WTC11 (cell line): ENCODE results near the gene LSP1. TPM values are rescaled to one million over a fixed set of nuclear protein-coding genes. Genes with fewer than 3 reads are reported as not detected.
A peak's percentile ranks its signal among the peaks of the same experiment; 100 is the strongest.

ENCODE experiments used
- ATAC-seq: fragments of 200-7000 bp; cut with Tn5 transposase; 2 replicates; pipeline ENCODE4 v1.10.0; 2021; ENCODE audit warnings: mild to moderate bottlenecking, moderate library complexity
- CTCF ChIA-PET: fragments of 300-600 bp; sonication (Branson Sonifier 250); formaldehyde crosslinking; loops from one replicate; lab custom pipeline; 2021; ENCODE audit warnings: antibody characterized with exemption; lab: Charles Lee
- POLR2A ChIA-PET: fragments of 350-600 bp; sonication (Branson Sonifier 250); formaldehyde crosslinking; loops from one replicate; lab custom pipeline; 2021; ENCODE audit warnings: antibody characterized with exemption; lab: Charles Lee
- DNase-seq: peaks from one replicate; pipeline ENCODE4 v3.0.0; 2021; ENCODE audit warnings: low spot score
- H3K27ac Mint-ChIP-seq: 2 replicates; pipeline ENCODE4 v1.8.0; 2021; ENCODE audit warnings: mixed read lengths
- H3K27me3 Mint-ChIP-seq: 2 replicates; pipeline ENCODE4 v1.8.0; 2021; ENCODE audit warnings: low read depth, mild to moderate bottlenecking, moderate library complexity, mixed read lengths
- H3K36me3 Mint-ChIP-seq: 2 replicates; pipeline ENCODE4 v1.8.0; 2021; ENCODE audit warnings: mixed read lengths
- H3K4me1 Mint-ChIP-seq: 2 replicates; pipeline ENCODE4 v1.8.0; 2022; ENCODE audit warnings: mixed read lengths
- H3K4me3 Mint-ChIP-seq: 2 replicates; pipeline ENCODE4 v1.8.0; 2021; ENCODE audit warnings: mild to moderate bottlenecking, moderate library complexity, mixed read lengths
- H3K9me3 Mint-ChIP-seq: 2 replicates; pipeline ENCODE4 v1.8.0; 2021; ENCODE audit warnings: mixed read lengths
- ATF1 ChIP-seq: sonication (generic); formaldehyde crosslinking; IDR thresholded peaks from 2 replicates; pipeline ENCODE4 v1.8.1; 2023; ENCODE audit warnings: mild to moderate bottlenecking, moderate library complexity, missing genetic modification reagents
- CREB1 ChIP-seq: sonication (generic); formaldehyde crosslinking; IDR thresholded peaks from 2 replicates; pipeline ENCODE4 v1.8.0; 2023; ENCODE audit warnings: mild to moderate bottlenecking, missing genetic modification reagents
- FOXJ3 ChIP-seq: sonication (generic); formaldehyde crosslinking; IDR thresholded peaks from 2 replicates; pipeline ENCODE4 v1.9.0; 2021; ENCODE audit warnings: missing genetic modification reagents, mild to moderate bottlenecking, borderline replicate concordance
- GABPB1 ChIP-seq: sonication (generic); formaldehyde crosslinking; IDR thresholded peaks from 2 replicates; pipeline ENCODE4 v1.8.1; 2023; ENCODE audit warnings: mild to moderate bottlenecking, missing genetic modification reagents
- NR3C1 ChIP-seq: sonication (generic); formaldehyde crosslinking; conservative IDR thresholded peaks from 2 replicates; pipeline ENCODE4 v1.8.1; 2023; ENCODE audit warnings: low read depth, mild to moderate bottlenecking, missing genetic modification reagents
- SMAD4 ChIP-seq: sonication (generic); formaldehyde crosslinking; IDR thresholded peaks from 2 replicates; pipeline ENCODE4 v1.8.0; 2022; ENCODE audit warnings: mild to moderate bottlenecking, missing genetic modification reagents
- total RNA-seq: library from RNA; stranded (reverse); gene quantifications from 3 replicates; pipeline ENCODE4 v1.2.3, GENCODE V29; 2021
- TF ChIP-seq, protein P1 (sequence below): fragments of 250-450 bp; sonication (Bioruptor Pico); IDR thresholded peaks from 2 replicates; pipeline ENCODE4 v1.9.0; 2021; ENCODE audit warnings: mild to moderate bottlenecking
- TF ChIP-seq, protein P2 (sequence below): fragments of 250-450 bp; sonication (Bioruptor Pico); conservative IDR thresholded peaks from 2 replicates; pipeline ENCODE4 v1.9.0; 2021; ENCODE audit warnings: mild to moderate bottlenecking
- TF ChIP-seq, protein P3 (sequence below): fragments of 250-450 bp; sonication (Bioruptor Pico); IDR thresholded peaks from 2 replicates; pipeline ENCODE4 v1.9.0; 2021; ENCODE audit warnings: mild to moderate bottlenecking
- TF ChIP-seq, protein P4 (sequence below): fragments of 250-450 bp; sonication (Bioruptor Pico); IDR thresholded peaks from 2 replicates; pipeline ENCODE4 v1.9.0; 2021; ENCODE audit warnings: mild to moderate bottlenecking, borderline replicate concordance
- TF ChIP-seq, protein P5 (sequence below): fragments of 250-450 bp; sonication (Bioruptor Pico); IDR thresholded peaks from 2 replicates; pipeline ENCODE4 v2.1.2; 2022; ENCODE audit warnings: mild to moderate bottlenecking, moderate library complexity
- TF ChIP-seq, protein P6 (sequence below): sonication (generic); formaldehyde crosslinking; IDR thresholded peaks from 2 replicates; pipeline ENCODE4 v1.8.0; 2022; ENCODE audit warnings: mild to moderate bottlenecking, missing genetic modification reagents
- TF ChIP-seq, protein P7 (sequence below): sonication (generic); formaldehyde crosslinking; IDR thresholded peaks from 2 replicates; pipeline ENCODE4 v1.8.1; 2022; ENCODE audit warnings: missing genetic modification reagents, borderline replicate concordance

LSP1 gene
- total RNA-seq, 1 experiment from 2014 or later: 0.77 TPM

DNA sequence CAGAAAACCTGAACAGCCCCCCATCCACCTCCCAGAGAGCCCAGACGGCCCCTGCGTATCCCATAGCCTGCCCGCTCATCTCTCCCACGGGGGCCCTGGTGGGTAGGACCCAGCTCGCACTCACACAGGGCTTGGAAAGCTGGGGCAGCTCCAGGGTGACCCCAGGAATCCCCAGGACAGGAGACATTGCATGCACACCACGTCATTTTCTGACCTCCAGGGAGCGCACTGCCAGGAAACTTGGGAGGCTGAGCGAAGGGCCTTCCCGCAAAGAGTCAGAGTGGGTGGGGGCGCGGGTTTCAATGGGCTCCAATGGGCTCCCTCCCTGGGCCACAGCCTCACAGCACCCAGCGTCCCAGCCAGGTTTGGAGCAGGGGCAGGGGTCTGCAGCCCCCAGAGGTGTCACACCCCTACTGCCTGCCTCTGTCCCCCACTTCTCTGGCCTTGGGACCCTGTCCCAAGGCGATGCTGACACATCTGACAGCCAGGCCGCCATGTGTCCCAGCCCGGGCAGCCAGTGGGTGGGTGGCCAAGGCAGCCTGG, 26.3 kb upstream of the LSP1 start:
- peaks cover 4% of the 10 kb centered on the region; the same call in 1 of the 2 replicates for H3K9me3 Mint-ChIP-seq
- H3K27me3 Mint-ChIP-seq: no peaks in the 10 kb centered on the region; the same call in none of the 2 replicates
- peaks cover 2% of the 10 kb centered on the region; the same call in 1 of the 2 replicates for H3K4me1 Mint-ChIP-seq
- no peak for TF ChIP-seq CREB1 (CRISPR knock-in tag)
- TF ChIP-seq GABPB1 (CRISPR knock-in tag): 0 out of 2 replicates have a peak, but pooled peaks have one; percentile 8
- no peaks in the 10 kb centered on the region for H3K36me3 Mint-ChIP-seq
- ChIA-PET POLR2A (no interaction called here), CTCF (interaction anchor here (0.8 to 5.6 kb wide), 8 partner anchors 14 to 330 kb away, joined by 3 to 93 read pairs (median 12); no protein-coding TSS in a partner anchor)
- ATAC-seq (peak; percentile 25; the same call in 1 of the 2 replicates), DNase-seq (peak; percentile 58)
- no peak overlapping the region for H3K27ac Mint-ChIP-seq
- H3K4me3 Mint-ChIP-seq: no peak overlapping the region

DNA sequence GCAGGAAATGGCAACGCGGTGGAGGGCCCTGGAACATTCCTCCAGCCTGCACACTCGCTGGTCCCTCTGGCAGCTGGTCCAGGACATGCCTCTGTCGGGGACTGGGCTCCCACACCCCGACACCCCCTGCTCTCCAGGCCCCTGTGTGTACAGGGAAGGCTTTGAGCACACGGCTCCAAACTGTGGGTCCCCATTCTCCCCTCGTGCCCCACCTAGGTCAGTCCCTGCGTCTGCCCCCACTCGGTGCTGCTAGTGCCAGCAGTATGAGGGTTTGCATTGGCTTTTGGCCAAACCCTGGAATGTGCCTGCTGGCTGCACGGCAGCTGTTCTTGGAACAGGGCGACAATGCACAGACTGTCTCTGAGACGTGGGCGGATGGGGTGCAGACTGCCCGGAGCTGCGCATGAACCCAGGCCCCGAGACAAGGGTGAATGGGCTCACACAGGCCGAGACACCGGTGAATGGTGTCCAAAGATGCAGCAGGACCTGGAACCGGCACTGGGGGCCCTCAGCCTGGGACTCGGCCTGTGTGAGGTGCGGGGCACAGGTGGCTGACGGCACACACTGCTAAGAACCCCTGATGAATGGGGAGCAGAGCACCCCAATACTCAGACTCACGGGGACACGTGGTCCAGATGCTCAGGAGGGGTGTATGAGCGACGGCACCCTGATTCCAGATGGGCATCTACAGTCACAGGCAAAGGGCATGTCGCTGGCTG, 25.6 kb upstream of the LSP1 start:
- POLR2A ChIA-PET: no interaction called here
- CTCF ChIA-PET: interaction anchor here (0.8 to 5.6 kb wide), 6 partner anchors 13 to 329 kb away, joined by 3 to 93 read pairs (median 6); no protein-coding TSS in a partner anchor
- Mint-ChIP-seq H3K4me3 (no peak overlapping the region), H3K27ac (no peak overlapping the region), H3K27me3 (no peaks in the 10 kb centered on the region; the same call in 1 of the 2 replicates), H3K36me3 (no peaks in the 10 kb centered on the region), H3K4me1 (peaks cover 4% of the 10 kb centered on the region; the same call in 1 of the 2 replicates), H3K9me3 (no peaks in the 10 kb centered on the region)
- ATAC-seq: no peak
- no peak for DNase-seq
- TF ChIP-seq, protein P1, sequence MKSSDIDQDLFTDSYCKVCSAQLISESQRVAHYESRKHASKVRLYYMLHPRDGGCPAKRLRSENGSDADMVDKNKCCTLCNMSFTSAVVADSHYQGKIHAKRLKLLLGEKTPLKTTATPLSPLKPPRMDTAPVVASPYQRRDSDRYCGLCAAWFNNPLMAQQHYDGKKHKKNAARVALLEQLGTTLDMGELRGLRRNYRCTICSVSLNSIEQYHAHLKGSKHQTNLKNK: no peak
- TF ChIP-seq, protein P2, sequence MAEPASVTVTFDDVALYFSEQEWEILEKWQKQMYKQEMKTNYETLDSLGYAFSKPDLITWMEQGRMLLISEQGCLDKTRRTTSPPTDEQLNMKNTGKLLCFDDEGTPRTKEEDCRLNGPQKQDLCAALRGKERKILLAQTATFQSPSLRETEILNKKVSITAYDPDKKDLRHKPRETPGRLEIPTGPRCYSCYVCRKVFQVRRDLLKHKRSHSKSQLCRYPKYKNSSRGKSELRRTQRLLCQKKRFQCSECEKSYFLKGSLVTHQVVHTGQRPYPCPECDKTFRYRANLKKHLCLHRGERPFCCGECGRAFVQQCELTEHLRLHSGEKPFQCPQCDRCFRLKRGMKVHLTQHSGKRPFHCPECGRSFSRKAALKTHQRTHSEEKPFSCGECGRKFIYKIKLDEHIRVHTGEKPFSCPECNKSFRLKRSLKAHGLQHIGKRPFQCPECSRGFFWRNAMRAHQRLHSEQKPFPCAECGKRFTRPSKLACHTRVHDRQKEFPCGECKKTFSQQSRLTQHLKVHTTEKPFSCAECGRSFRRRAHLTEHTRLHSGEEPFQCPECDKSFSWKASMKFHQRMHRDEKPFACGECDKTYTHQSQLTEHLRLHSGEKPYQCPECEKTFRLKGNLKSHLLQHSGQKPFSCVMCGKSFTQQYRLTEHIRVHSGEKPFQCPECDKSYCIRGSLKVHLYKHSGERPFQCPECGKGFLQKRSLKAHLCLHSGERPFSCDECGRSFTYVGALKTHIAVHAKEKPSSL (CRISPR knock-in tag): no peak
- TF ChIP-seq, protein P3, sequence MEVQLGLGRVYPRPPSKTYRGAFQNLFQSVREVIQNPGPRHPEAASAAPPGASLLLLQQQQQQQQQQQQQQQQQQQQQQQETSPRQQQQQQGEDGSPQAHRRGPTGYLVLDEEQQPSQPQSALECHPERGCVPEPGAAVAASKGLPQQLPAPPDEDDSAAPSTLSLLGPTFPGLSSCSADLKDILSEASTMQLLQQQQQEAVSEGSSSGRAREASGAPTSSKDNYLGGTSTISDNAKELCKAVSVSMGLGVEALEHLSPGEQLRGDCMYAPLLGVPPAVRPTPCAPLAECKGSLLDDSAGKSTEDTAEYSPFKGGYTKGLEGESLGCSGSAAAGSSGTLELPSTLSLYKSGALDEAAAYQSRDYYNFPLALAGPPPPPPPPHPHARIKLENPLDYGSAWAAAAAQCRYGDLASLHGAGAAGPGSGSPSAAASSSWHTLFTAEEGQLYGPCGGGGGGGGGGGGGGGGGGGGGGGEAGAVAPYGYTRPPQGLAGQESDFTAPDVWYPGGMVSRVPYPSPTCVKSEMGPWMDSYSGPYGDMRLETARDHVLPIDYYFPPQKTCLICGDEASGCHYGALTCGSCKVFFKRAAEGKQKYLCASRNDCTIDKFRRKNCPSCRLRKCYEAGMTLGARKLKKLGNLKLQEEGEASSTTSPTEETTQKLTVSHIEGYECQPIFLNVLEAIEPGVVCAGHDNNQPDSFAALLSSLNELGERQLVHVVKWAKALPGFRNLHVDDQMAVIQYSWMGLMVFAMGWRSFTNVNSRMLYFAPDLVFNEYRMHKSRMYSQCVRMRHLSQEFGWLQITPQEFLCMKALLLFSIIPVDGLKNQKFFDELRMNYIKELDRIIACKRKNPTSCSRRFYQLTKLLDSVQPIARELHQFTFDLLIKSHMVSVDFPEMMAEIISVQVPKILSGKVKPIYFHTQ (CRISPR knock-in tag): no peak
- TF ChIP-seq, protein P4, sequence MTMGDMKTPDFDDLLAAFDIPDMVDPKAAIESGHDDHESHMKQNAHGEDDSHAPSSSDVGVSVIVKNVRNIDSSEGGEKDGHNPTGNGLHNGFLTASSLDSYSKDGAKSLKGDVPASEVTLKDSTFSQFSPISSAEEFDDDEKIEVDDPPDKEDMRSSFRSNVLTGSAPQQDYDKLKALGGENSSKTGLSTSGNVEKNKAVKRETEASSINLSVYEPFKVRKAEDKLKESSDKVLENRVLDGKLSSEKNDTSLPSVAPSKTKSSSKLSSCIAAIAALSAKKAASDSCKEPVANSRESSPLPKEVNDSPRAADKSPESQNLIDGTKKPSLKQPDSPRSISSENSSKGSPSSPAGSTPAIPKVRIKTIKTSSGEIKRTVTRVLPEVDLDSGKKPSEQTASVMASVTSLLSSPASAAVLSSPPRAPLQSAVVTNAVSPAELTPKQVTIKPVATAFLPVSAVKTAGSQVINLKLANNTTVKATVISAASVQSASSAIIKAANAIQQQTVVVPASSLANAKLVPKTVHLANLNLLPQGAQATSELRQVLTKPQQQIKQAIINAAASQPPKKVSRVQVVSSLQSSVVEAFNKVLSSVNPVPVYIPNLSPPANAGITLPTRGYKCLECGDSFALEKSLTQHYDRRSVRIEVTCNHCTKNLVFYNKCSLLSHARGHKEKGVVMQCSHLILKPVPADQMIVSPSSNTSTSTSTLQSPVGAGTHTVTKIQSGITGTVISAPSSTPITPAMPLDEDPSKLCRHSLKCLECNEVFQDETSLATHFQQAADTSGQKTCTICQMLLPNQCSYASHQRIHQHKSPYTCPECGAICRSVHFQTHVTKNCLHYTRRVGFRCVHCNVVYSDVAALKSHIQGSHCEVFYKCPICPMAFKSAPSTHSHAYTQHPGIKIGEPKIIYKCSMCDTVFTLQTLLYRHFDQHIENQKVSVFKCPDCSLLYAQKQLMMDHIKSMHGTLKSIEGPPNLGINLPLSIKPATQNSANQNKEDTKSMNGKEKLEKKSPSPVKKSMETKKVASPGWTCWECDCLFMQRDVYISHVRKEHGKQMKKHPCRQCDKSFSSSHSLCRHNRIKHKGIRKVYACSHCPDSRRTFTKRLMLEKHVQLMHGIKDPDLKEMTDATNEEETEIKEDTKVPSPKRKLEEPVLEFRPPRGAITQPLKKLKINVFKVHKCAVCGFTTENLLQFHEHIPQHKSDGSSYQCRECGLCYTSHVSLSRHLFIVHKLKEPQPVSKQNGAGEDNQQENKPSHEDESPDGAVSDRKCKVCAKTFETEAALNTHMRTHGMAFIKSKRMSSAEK (CRISPR knock-in tag): no peak
- TF ChIP-seq, protein P5, sequence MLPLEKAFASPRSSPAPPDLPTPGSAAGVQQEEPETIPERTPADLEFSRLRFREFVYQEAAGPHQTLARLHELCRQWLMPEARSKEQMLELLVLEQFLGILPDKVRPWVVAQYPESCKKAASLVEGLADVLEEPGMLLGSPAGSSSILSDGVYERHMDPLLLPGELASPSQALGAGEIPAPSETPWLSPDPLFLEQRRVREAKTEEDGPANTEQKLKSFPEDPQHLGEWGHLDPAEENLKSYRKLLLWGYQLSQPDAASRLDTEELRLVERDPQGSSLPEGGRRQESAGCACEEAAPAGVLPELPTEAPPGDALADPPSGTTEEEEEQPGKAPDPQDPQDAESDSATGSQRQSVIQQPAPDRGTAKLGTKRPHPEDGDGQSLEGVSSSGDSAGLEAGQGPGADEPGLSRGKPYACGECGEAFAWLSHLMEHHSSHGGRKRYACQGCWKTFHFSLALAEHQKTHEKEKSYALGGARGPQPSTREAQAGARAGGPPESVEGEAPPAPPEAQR (CRISPR knock-in tag): no peak
- TF ChIP-seq NR3C1 (CRISPR knock-in tag): no peak
- TF ChIP-seq ATF1 (CRISPR knock-in tag): no peak
- no peak for TF ChIP-seq SMAD4 (CRISPR knock-in tag)
- no peak for TF ChIP-seq FOXJ3 (CRISPR knock-in tag)
- TF ChIP-seq, protein P6, sequence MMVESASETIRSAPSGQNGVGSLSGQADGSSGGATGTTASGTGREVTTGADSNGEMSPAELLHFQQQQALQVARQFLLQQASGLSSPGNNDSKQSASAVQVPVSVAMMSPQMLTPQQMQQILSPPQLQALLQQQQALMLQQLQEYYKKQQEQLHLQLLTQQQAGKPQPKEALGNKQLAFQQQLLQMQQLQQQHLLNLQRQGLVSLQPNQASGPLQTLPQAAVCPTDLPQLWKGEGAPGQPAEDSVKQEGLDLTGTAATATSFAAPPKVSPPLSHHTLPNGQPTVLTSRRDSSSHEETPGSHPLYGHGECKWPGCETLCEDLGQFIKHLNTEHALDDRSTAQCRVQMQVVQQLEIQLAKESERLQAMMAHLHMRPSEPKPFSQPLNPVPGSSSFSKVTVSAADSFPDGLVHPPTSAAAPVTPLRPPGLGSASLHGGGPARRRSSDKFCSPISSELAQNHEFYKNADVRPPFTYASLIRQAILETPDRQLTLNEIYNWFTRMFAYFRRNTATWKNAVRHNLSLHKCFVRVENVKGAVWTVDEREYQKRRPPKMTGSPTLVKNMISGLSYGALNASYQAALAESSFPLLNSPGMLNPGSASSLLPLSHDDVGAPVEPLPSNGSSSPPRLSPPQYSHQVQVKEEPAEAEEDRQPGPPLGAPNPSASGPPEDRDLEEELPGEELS (CRISPR knock-in tag): no peak
- TF ChIP-seq, protein P7, sequence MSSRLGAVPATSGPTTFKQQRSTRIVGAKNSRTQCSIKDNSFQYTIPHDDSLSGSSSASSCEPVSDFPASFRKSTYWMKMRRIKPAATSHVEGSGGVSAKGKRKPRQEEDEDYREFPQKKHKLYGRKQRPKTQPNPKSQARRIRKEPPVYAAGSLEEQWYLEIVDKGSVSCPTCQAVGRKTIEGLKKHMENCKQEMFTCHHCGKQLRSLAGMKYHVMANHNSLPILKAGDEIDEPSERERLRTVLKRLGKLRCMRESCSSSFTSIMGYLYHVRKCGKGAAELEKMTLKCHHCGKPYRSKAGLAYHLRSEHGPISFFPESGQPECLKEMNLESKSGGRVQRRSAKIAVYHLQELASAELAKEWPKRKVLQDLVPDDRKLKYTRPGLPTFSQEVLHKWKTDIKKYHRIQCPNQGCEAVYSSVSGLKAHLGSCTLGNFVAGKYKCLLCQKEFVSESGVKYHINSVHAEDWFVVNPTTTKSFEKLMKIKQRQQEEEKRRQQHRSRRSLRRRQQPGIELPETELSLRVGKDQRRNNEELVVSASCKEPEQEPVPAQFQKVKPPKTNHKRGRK (CRISPR knock-in tag): no peak
